ENCODE measurements around the gene CRYL1.
A peak's percentile ranks its signal among the peaks of the same experiment; 100 is the strongest.

The CRYL1 gene

GRCh38 chr13:20525601-20526544 lies at the start of gene CRYL1:
TSS of gene CRYL1 (minus strand) at chr13:20525857. CDS start at chr13:20525794, 63 bp downstream.
- DNase-seq = peak; percentile 46

GRCh38 chr13:20573636-20574035 lies 48.0 kb upstream of the CRYL1 start:
- no peak for DNase-seq

GRCh38 chr13:20573186-20573585 lies 47.5 kb upstream of the CRYL1 start:
- DNase-seq = no peak

- no peak for DNase-seq
Measured at GRCh38 chr13:20571676-20572075, 46.0 kb upstream of the CRYL1 start.

- no peak for DNase-seq
Measured at GRCh38 chr13:20570517-20570916, 44.9 kb upstream of the CRYL1 start.

GRCh38 chr13:20567881-20568528 lies 42.3 kb upstream of the CRYL1 start:
- DNase-seq = no peak

GRCh38 chr13:20566898-20567874 lies 41.5 kb upstream of the CRYL1 start, which contains the start of gene IFT88:
TSS of gene IFT88 (plus strand) at chr13:20567157. CDS start at chr13:20574386, 7,229 bp downstream.
- DNase-seq = peak; percentile 73

GRCh38 chr13:20566468-20566897 lies 40.8 kb upstream of the CRYL1 start:
- peak; percentile 59 for DNase-seq

GRCh38 chr13:20565115-20565736 lies 39.6 kb upstream of the CRYL1 start:
- no peak for DNase-seq

- DNase-seq = no peak
Measured at GRCh38 chr13:20561741-20562140, 36.1 kb upstream of the CRYL1 start.

- no peak for DNase-seq
Measured at GRCh38 chr13:20559659-20560356, 34.2 kb upstream of the CRYL1 start.

- no peak for DNase-seq
Measured at GRCh38 chr13:20558982-20559381, 33.3 kb upstream of the CRYL1 start.

- DNase-seq = no peak
Measured at GRCh38 chr13:20553311-20553710, 27.7 kb upstream of the CRYL1 start.

- DNase-seq = no peak
Measured at GRCh38 chr13:20550799-20551198, 25.1 kb upstream of the CRYL1 start.

GRCh38 chr13:20547479-20547908 lies 21.8 kb upstream of the CRYL1 start:
- no peak for DNase-seq

GRCh38 chr13:20546556-20546955 lies 20.9 kb upstream of the CRYL1 start:
- DNase-seq = no peak

GRCh38 chr13:20544201-20544923 lies 18.7 kb upstream of the CRYL1 start:
- DNase-seq = no peak

GRCh38 chr13:20536992-20537391 lies 11.3 kb upstream of the CRYL1 start:
- DNase-seq = no peak

- DNase-seq = no peak
Measured at GRCh38 chr13:20534038-20534608, 8.5 kb upstream of the CRYL1 start.

GRCh38 chr13:20528452-20528851 lies 2.8 kb upstream of the CRYL1 start:
- no peak for DNase-seq

All from 8988T (cell line).